Activated CD4-positive, alpha-beta T cell treated with anti-CD3 and anti-CD28 coated beads for 4 hours (primary cell): ENCODE measurements around the gene CDHR3.
"Not testable (repeated sequence)": the region's sequence is repeated elsewhere in the genome, so short reads cannot be mapped to it uniquely, and the experiment has no call there.

Experiments
- DNase-seq, 2 donors: peaks; one replicate each; pipeline ENCODE4 v3.0.0-alpha.2; 2020

CDHR3 gene

GRCh38 chr7:105962353-105962752 is 711 bp upstream of the CDHR3 start:
- DNase-seq, result no peak

GRCh38 chr7:105971845-105972244 is 8.8 kb downstream of the CDHR3 start:
- DNase-seq, result no peak

- DNase-seq, result no peak
Measured at GRCh38 chr7:105972276-105972675, 9.2 kb downstream of the CDHR3 start.

- no peak for DNase-seq
Measured at GRCh38 chr7:105974471-105974870, 11.4 kb downstream of the CDHR3 start.

GRCh38 chr7:105975770-105976417 is 12.8 kb downstream of the CDHR3 start:
- no peak for DNase-seq

GRCh38 chr7:105976868-105977267 is 13.8 kb downstream of the CDHR3 start:
- DNase-seq, result no peak

GRCh38 chr7:105978035-105978434 is 15.0 kb downstream of the CDHR3 start:
- no peak for DNase-seq

GRCh38 chr7:105978974-105979373 is 15.9 kb downstream of the CDHR3 start:
- DNase-seq, result no peak

GRCh38 chr7:105979405-105979804 is 16.3 kb downstream of the CDHR3 start:
- DNase-seq, result no peak

- no peak for DNase-seq
Measured at GRCh38 chr7:105980645-105981396, 17.8 kb downstream of the CDHR3 start.

GRCh38 chr7:105982388-105982787 is 19.3 kb downstream of the CDHR3 start:
- DNase-seq, result no peak

GRCh38 chr7:105984808-105985207 is 21.7 kb downstream of the CDHR3 start:
- DNase-seq, result not testable (repeated sequence)

GRCh38 chr7:105985229-105985628 is 22.2 kb downstream of the CDHR3 start:
- DNase-seq, result no peak

- no peak for DNase-seq
Measured at GRCh38 chr7:105985672-105986215, 22.7 kb downstream of the CDHR3 start.

GRCh38 chr7:105987046-105987445 is 24.0 kb downstream of the CDHR3 start:
- no peak for DNase-seq

GRCh38 chr7:105988276-105988675 is 25.2 kb downstream of the CDHR3 start:
- DNase-seq, result no peak

- no peak for DNase-seq
Measured at GRCh38 chr7:105989191-105989590, 26.1 kb downstream of the CDHR3 start.

- DNase-seq, result no peak
Measured at GRCh38 chr7:105989686-105990085, 26.6 kb downstream of the CDHR3 start.

- DNase-seq, result no peak
Measured at GRCh38 chr7:105990141-105990540, 27.1 kb downstream of the CDHR3 start.

- no peak for DNase-seq
Measured at GRCh38 chr7:105990727-105991453, 27.8 kb downstream of the CDHR3 start.

- DNase-seq, result no peak
Measured at GRCh38 chr7:105992905-105993304, 29.8 kb downstream of the CDHR3 start.

- DNase-seq, result no peak
Measured at GRCh38 chr7:105996860-105997737, 34.0 kb downstream of the CDHR3 start.

GRCh38 chr7:105999256-105999655 is 36.2 kb downstream of the CDHR3 start:
- DNase-seq, result no peak
